Fibroblast of the aortic adventitia (primary cell): Measurements from ENCODE around the gene PARD3B. TPM values are rescaled to one million over a fixed set of nuclear protein-coding genes. Genes with fewer than 3 reads are reported as not detected.

Experiments used
- DNase-seq: peaks from one replicate; pipeline ENCODE4 v3.0.0-alpha.2; 2010; ENCODE audit warnings: low read depth
- H3K4me3 ChIP-seq: 2 replicates; pipeline ENCODE4 v1.5.1; 2011; ENCODE audit warnings: low read depth, mild to moderate bottlenecking, control low read depth, low read length, moderate library complexity
- CTCF ChIP-seq: IDR thresholded peaks from 2 replicates; pipeline ENCODE4 v1.5.1; 2011; ENCODE audit warnings: mild to moderate bottlenecking, low read length, control low read depth, inconsistent platforms; ENCODE audit not compliant: insufficient read depth
- total RNA-seq: library from RNA; depleted of rRNA; stranded (reverse); fragments of >200 nt; gene quantifications from 2 replicates; pipeline ENCODE4 v1.2.3, GENCODE V29; 2012; ENCODE audit warnings: low replicate concordance

The PARD3B gene
- total RNA-seq, 1 donor: 15.9 TPM

GRCh38 chr2:204669382-204669781, 124.1 kb downstream of the PARD3B start:
- no peak for DNase-seq
- H3K4me3 ChIP-seq: no peak overlapping the region
- TF ChIP-seq CTCF: no peak

GRCh38 chr2:204670124-204670523, 124.8 kb downstream of the PARD3B start:
- H3K4me3 ChIP-seq: no peak overlapping the region
- DNase-seq: no peak
- TF ChIP-seq CTCF: no peak

GRCh38 chr2:204670756-204671155, 125.5 kb downstream of the PARD3B start:
- no peak overlapping the region for H3K4me3 ChIP-seq
- TF ChIP-seq CTCF: no peak
- DNase-seq: no peak

DNA sequence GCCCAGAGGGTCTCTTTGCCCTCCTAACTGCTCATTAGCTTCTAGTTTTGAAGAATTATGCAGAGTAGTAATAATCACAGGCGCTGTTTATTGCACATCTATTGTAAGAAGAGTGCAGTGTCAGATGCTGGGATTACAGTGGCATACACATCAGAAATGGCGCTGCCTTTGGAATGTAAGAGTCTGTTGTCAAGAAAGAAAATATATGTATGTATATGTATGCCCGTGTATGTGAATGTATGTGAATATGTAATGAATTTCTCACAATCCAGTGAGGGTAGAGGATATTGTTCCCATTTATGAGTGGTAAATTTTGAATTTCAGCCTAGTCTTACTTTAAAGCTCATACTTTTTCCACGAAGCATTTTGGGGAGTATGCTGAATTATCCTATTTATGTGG, 127.5 kb downstream of the PARD3B start:
- no peak for DNase-seq
- H3K4me3 ChIP-seq: no peak overlapping the region
- no peak for TF ChIP-seq CTCF

- no peak overlapping the region for H3K4me3 ChIP-seq
- DNase-seq: peak; percentile 22
- no peak for TF ChIP-seq CTCF
Observed at GRCh38 chr2:204673877-204674276, 128.6 kb downstream of the PARD3B start.

- no peak for TF ChIP-seq CTCF
- DNase-seq: no peak
- no peak overlapping the region for H3K4me3 ChIP-seq
Observed at GRCh38 chr2:204678031-204678430, 132.8 kb downstream of the PARD3B start.

- peak; percentile 43 for DNase-seq
- no peak overlapping the region for H3K4me3 ChIP-seq
- no peak for TF ChIP-seq CTCF
Observed at GRCh38 chr2:204680576-204680975, 135.3 kb downstream of the PARD3B start.
